ENCODE data around the gene ABLIM1. TPM values are rescaled to one million over a fixed set of nuclear protein-coding genes. Genes with fewer than 3 reads are reported as not detected.

Gene ABLIM1
- total and polyA plus RNA-seq, 2 donors: 46.7 to 71.3 TPM

DNA sequence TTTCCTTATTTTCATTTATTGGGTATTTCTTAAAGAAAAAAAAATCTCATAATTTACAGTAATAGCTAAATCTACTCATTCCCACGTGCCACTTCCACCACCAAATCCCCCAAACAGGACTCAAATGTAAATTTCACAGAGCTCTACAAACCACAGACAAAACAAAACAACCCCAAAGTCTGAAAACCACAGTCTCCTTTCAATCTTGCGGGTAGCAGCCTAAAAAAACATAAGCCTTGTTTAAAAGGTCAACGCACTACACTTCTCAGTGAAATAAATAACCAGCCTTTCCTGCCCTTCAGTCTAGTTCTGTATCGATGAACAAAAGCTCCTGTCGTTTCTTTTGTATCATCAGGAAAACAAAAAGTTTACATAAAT is 132.0 kb downstream of the ABLIM1 start:
- WGBS: 22% methylated on average over 5 of the region's 5 CpGs
- Histone ChIP-seq H3K36me3 (ENCODE audit: insufficient read depth) (no peaks in the 10 kb centered on the region), H3K27ac (ENCODE audit: low read depth) (peak overlapping the region; percentile 79), H3K4me3 (ENCODE audit: low read depth, low read length) (peak overlapping the region; percentile 44), H3K4me1 (ENCODE audit: insufficient read depth) (no peaks in the 10 kb centered on the region)
- no peak for DNase-seq (ENCODE audit: extremely low spot score)

DNA sequence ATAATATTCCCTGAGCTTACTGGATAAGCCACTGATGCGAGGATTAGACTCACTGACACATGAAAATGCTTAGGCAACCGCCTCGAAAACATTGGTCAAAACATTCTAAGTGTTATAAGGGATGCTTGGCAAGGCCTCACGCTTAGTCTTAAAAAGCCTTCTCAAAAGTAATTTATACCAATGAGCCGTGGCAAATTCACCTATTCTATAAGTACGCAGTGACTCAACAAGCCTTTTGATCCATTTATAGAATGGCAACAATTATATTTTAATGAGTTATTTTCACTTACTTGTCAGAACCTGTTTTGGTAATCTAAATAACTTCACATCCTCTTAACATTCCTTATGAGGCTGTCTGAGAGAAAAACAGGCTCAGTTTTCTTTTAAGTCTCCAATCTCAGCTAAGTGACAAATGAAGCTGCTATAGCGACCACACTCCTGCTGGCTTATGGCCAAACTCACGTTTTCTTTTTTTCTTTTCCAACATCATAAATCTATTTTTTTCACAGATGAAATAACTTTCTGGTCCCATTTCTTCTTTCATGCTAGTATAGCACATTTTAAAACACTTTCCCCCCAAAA is 132.6 kb downstream of the ABLIM1 start:
- Histone ChIP-seq H3K4me1 (ENCODE audit: insufficient read depth) (no peaks in the 10 kb centered on the region), H3K4me3 (ENCODE audit: low read depth, low read length) (peak overlapping the region; percentile 12), H3K36me3 (ENCODE audit: insufficient read depth) (no peaks in the 10 kb centered on the region), H3K27ac (ENCODE audit: low read depth) (peak overlapping the region; percentile 79)
- DNase-seq (ENCODE audit: extremely low spot score): no peak
- 20% methylated on average over 8 of the region's 8 CpGs for WGBS

DNA sequence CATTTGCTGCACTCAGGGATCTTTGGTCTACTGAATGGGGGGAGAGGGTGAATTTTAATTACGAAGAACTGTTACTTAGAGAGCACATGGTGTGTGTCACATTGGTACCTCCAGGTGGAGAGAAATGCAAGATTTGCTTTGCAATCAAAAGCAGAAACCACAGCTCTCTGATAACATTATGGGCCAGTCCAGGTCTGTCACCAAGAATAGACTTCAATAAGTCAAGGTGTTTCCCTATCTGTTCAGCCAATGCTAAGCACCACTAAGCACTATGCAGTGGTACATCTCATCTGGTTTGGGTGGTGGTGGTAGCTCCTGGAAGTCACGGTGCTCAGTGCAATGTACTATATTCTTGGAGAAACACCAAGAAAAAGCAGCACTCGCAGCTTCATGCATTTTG is 134.2 kb downstream of the ABLIM1 start:
- no peaks in the 10 kb centered on the region for H3K4me1 ChIP-seq (ENCODE audit: insufficient read depth)
- peak overlapping the region; percentile 32 for H3K27ac ChIP-seq (ENCODE audit: low read depth)
- DNase-seq (ENCODE audit: extremely low spot score): no peak
- 75% methylated on average over 3 of the region's 3 CpGs for WGBS
- H3K4me3 ChIP-seq (ENCODE audit: low read depth, low read length): no peak overlapping the region
- H3K36me3 ChIP-seq (ENCODE audit: insufficient read depth): no peaks in the 10 kb centered on the region

DNA sequence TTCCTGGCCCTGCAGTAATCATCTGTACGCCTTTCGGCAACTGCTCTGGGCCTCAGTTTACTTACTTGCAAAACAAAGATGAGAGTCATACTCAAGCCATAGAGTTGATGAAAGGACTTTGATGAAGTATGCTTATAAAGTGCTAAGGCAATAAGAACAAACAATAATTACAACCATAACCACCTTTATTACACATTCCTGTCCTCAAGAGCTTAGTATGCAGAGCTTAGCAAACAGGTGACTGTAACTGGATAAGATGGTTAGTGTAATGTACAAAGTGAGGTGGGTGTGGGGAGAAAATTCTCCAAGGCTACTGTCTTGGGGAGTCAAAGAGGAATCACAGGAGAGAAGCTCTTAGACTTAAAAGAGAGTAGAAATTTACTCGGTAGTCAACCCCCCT is 136.8 kb downstream of the ABLIM1 start:
- H3K36me3 ChIP-seq (ENCODE audit: insufficient read depth): no peaks in the 10 kb centered on the region
- 92% methylated on average over 3 of the region's 3 CpGs for WGBS
- DNase-seq (ENCODE audit: extremely low spot score): no peak
- no peak overlapping the region for H3K4me3 ChIP-seq (ENCODE audit: low read depth, low read length)
- H3K27ac ChIP-seq (ENCODE audit: low read depth): no peak overlapping the region
- peaks cover 3% of the 10 kb centered on the region for H3K4me1 ChIP-seq (ENCODE audit: insufficient read depth)

DNA sequence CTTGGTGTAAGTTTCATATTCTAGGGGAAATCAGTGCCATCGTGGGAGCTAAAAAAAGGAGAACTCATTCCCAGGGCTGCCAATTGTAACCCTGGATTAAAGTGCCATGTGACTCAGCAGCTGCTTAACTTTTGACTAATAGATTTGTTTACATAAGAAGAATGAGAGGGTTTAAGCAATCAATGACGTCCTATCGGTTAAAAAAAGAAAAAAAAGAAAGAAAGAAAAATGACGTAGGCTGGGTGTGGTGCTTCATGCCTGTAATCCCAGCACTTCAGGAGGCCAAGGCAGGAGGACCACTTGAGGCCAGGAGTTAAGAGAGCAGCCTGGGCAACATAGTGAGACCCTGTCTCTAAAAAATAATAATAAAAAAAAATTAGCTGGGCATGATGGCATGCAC is 137.6 kb downstream of the ABLIM1 start:
- 45% methylated on average over 4 of the region's 4 CpGs for WGBS
- Histone ChIP-seq H3K4me3 (ENCODE audit: low read depth, low read length) (no peak overlapping the region), H3K27ac (ENCODE audit: low read depth) (peak overlapping the region; percentile 60), H3K36me3 (ENCODE audit: insufficient read depth) (no peaks in the 10 kb centered on the region), H3K4me1 (ENCODE audit: insufficient read depth) (peaks cover 3% of the 10 kb centered on the region)
- DNase-seq (ENCODE audit: extremely low spot score): no peak

DNA sequence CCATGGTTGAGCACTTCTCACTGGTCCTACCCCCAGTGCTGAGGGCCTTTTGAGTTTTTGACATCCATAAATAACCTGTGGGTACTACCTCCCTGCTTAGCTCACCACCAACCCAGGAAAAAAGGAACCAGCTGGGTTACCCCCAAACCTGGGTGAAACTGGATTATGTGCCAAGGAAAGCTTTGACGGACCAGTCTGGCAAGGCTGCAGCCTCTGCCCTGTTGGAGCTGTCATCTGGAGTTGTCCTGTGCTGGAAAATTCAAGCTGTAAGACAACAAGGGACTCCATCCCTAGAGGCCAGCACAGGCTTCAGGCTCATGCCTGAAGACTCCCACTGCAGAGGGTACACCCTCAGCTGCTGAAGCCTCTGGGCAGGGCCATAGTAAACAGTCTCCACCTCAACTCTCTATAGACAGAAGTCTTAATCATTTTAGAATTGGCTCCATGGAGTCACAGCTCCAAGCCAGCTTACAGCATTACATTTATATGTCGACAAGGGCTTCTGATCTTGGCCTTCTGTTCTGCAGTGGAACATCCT is 138.2 kb downstream of the ABLIM1 start:
- Histone ChIP-seq H3K4me1 (ENCODE audit: insufficient read depth) (peaks cover 3% of the 10 kb centered on the region), H3K4me3 (ENCODE audit: low read depth, low read length) (no peak overlapping the region), H3K36me3 (ENCODE audit: insufficient read depth) (no peaks in the 10 kb centered on the region), H3K27ac (ENCODE audit: low read depth) (peak overlapping the region; percentile 60)
- no peak for DNase-seq (ENCODE audit: extremely low spot score)
- WGBS: 66% methylated on average over 2 of the region's 2 CpGs

DNA sequence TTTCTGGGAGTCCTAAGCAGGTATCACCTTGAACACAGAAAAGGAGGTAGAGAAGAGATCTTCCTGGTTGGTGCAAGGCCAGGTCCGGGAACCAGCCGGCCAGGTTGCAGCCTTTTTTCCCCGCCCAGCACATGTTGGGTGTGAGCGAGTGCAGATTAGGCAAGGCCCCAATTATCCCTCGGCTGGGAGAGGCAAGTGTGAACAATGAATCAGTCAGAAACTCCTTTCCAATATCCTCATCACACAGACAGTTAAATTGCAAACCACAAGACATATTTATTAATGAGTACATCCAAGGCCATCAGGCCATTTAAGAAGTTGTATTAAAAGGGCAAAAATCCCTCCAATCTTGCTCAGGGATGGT is 138.8 kb downstream of the ABLIM1 start:
- 70% methylated on average over 5 of the region's 5 CpGs for WGBS
- DNase-seq (ENCODE audit: extremely low spot score): no peak
- Histone ChIP-seq H3K36me3 (ENCODE audit: insufficient read depth) (no peaks in the 10 kb centered on the region), H3K4me1 (ENCODE audit: insufficient read depth) (peaks cover 3% of the 10 kb centered on the region), H3K27ac (ENCODE audit: low read depth) (no peak overlapping the region), H3K4me3 (ENCODE audit: low read depth, low read length) (no peak overlapping the region)

DNA sequence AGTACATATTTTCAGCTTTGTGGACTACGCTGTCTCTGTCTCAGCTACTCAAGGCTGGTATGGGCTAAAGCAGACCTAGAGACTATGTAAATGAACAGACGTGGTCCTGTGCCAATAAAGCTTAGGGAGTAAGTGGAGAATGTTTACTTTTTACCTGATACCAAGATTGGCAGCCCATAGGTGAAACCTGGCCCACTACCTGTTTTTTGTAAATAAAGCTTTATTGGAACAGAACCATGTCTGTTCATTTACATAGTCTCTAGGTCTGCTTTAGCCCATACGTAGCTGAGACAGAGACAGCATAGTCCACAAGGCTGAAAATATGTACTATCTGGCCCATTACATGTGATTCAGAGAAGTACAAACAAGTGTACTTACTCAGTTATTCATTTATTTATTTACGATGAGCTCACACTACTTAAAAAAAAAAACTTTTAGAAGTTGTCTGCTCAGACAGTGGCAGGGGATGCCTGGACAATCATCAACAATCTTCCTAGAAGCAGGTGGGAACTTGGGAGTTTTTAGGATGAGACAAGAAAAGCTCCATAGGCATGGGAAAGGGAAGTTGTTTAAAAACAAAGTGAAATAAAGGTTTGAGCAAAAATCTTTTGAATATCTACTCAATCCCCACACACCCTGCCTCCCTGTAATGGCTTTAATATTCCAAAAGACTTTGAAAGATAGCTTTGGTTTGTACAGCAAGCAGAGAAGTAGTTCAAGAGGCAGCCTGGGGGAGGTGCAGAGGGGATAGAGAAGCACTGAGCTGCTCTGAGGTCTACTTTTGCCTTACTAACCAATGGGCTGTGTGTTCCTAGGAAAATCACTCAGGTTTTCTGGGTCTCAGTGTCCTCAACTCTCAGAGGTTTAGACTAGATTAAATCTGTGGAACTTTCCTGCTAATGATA is 139.4 kb downstream of the ABLIM1 start:
- 73% methylated on average over 4 of the region's 4 CpGs for WGBS

DNA sequence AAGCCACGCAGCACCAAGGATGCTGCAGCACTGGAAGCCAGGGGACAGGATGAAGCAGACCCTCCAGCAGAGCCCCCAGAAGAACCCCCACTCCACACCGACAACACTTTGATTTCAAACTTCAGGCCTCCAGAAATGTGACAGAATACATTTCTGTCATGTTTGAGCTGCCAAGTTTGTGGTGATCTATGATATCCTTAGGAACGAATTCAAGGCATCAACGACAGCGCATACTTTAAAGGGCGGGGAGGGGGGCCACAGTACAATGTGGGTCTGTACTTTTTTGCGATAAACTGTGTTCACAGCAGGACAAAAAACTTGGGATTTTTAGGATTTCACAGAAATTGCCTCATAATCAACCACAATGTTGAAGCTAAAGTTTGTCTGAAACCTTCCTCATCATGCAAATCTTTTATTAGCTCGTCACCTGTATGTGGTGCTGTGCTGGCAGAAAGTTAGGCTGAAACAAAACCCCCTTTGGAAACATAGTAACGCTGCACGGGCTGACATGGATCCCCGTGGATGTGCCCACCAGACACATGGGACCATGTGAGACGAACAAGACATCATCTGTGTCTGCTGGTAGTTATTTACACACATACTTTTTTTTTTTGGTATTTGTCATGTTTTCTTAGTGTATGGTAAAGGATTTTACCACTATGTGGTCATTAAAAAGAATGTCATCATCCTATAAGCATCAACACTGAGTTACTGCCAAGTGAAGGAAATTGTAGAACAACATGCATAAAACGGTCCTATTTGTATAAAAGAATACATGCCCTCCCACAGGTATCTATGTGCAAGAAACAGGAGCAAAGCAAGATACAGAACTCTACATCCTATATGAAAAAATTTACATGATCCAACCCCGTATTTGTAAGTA is 140.5 kb downstream of the ABLIM1 start:
- WGBS: 88% methylated on average over 14 of the region's 14 CpGs
- H3K27ac ChIP-seq (ENCODE audit: low read depth): peak overlapping the region; percentile 44
- peaks cover 3% of the 10 kb centered on the region for H3K4me1 ChIP-seq (ENCODE audit: insufficient read depth)

More for the DNA sequence above, 139.4 kb downstream of the ABLIM1 start:
- no peaks in the 10 kb centered on the region for H3K36me3 ChIP-seq (ENCODE audit: insufficient read depth)
- no peak for DNase-seq (ENCODE audit: extremely low spot score)
- peaks cover 3% of the 10 kb centered on the region for H3K4me1 ChIP-seq (ENCODE audit: insufficient read depth)
- H3K4me3 ChIP-seq (ENCODE audit: low read depth, low read length): no peak overlapping the region
- peak overlapping the region; percentile 44 for H3K27ac ChIP-seq (ENCODE audit: low read depth)

DNA sequence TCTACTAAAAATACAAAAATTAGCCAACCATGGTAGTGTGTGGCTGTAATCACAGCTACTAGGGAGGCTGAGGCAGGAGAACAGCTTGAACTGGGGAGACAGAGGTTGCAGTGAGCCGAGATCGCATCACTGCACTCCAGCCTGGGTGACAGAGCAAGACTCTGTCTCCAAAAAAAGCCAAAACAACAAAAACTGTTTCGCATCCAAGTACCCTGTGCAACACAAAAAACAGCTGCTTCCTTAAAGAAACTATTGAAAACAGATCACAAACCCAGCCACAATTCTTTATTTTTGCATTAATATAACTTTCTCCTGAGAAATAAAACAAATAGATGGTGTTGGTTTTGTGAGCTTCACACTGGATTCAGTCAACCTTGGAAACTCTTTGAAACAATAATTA is 141.7 kb downstream of the ABLIM1 start:
- H3K36me3 ChIP-seq (ENCODE audit: insufficient read depth): no peaks in the 10 kb centered on the region
- WGBS: 72% methylated on average over 3 of the region's 3 CpGs
- H3K4me3 ChIP-seq (ENCODE audit: low read depth, low read length): no peak overlapping the region

More for the DNA sequence above, 140.5 kb downstream of the ABLIM1 start:
- H3K36me3 ChIP-seq (ENCODE audit: insufficient read depth): no peaks in the 10 kb centered on the region
- no peak for DNase-seq (ENCODE audit: extremely low spot score)
- H3K4me3 ChIP-seq (ENCODE audit: low read depth, low read length): no peak overlapping the region

DNA sequence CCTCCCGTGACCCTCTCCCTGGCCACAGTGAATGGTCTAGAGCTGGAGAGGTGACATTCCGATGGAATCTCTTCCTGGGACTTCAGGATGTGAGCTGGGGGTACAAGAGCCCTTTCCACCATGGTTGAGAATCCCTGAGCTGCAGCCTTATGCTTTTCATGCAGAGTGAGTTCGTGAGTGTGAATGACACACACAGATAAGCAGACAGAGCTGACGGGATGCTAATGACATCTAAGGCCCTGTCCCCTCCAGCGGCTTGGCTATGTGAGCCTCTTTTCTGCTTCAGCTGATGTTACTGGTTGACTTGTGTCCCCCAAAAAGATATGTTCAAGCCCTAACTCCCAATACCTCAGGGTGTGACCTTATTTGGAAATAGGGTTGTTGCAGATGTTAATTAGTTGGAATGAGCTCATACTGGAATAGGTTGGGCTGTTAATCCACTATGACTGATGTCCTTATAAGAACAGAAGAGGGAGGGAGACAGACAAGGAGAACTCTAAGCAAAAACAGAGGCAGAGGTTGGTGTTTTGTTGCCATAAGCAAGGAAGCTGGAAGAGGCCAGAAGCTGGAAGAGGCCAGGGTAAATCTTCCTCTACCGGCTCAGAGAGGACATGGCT is 142.7 kb downstream of the ABLIM1 start:
- no peak for DNase-seq (ENCODE audit: extremely low spot score)
- Histone ChIP-seq H3K36me3 (ENCODE audit: insufficient read depth) (no peaks in the 10 kb centered on the region), H3K4me3 (ENCODE audit: low read depth, low read length) (no peak overlapping the region), H3K27ac (ENCODE audit: low read depth) (no peak overlapping the region), H3K4me1 (ENCODE audit: insufficient read depth) (peaks cover 3% of the 10 kb centered on the region)
- WGBS: 93% methylated on average over 6 of the region's 6 CpGs

More for the DNA sequence above, 141.7 kb downstream of the ABLIM1 start:
- no peak overlapping the region for H3K27ac ChIP-seq (ENCODE audit: low read depth)
- H3K4me1 ChIP-seq (ENCODE audit: insufficient read depth): peaks cover 3% of the 10 kb centered on the region
- no peak for DNase-seq (ENCODE audit: extremely low spot score)

DNA sequence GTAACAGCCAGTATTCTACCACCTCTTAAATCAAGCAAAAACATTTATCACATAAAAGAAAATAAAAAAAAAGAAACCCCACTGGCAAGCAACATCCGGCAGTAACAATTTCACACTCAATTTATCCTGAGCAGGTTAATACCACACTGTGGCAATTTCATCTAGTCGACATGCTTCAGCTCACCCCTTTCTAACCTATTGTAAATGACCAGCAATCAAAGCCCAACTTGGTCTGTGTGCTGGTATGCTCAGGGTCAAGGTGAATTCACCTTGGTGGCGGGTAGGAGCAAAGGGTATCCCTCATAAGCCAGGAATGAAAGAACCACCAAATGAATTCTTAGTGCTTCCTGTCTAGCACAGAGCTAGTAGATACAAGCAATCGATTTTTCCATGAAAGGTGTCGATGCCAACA is 144.7 kb downstream of the ABLIM1 start:
- no peak for DNase-seq (ENCODE audit: extremely low spot score)
- H3K4me1 ChIP-seq (ENCODE audit: insufficient read depth): peaks cover 3% of the 10 kb centered on the region
- WGBS: 82% methylated on average over 5 of the region's 5 CpGs
- H3K4me3 ChIP-seq (ENCODE audit: low read depth, low read length): no peak overlapping the region
- no peak overlapping the region for H3K27ac ChIP-seq (ENCODE audit: low read depth)
- H3K36me3 ChIP-seq (ENCODE audit: insufficient read depth): no peaks in the 10 kb centered on the region

DNA sequence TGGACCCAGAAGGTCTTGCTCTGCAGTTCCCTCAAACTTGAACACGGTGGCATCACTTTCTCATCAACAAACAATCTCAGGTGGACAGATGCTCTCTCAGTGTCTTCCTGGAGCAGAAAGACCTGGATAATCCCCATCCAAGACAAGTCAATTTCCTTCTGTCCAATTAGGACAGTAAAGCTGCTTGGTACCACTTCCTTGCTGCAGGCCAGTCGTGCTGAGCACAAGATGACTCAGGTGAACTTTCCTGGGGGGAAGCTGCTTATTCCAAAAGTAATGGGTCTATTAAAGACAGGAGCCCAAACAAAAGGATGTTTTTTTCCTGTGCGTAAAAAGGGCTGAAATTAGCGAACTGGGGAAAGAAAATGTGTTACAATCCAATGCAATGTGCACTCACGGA is 146.2 kb downstream of the ABLIM1 start:
- no peak for DNase-seq (ENCODE audit: extremely low spot score)
- Histone ChIP-seq H3K27ac (ENCODE audit: low read depth) (no peak overlapping the region), H3K4me1 (ENCODE audit: insufficient read depth) (peaks cover 2% of the 10 kb centered on the region), H3K4me3 (ENCODE audit: low read depth, low read length) (no peak overlapping the region), H3K36me3 (ENCODE audit: insufficient read depth) (no peaks in the 10 kb centered on the region)
- WGBS: 91% methylated on average over 5 of the region's 5 CpGs

Measured in urinary bladder (tissue), 4 donors.